Stimulated activated CD8-positive, alpha-beta memory T cell treated with anti-CD3 and anti-CD28 coated beads, Interleukin-7, amount 100 ng/mL, for 1 hour (primary cell): Measurements from ENCODE around the gene TMPRSS5.
"Not testable (repeated sequence)": the region's sequence is repeated elsewhere in the genome, so short reads cannot be mapped to it uniquely, and the experiment has no call there.

Experiments used
- DNase-seq, 2 donors: peaks; one replicate each; pipeline ENCODE4 v3.0.0-alpha.2; 2020; ENCODE audit warnings: low read depth in 2 of 2

TMPRSS5 gene

DNA sequence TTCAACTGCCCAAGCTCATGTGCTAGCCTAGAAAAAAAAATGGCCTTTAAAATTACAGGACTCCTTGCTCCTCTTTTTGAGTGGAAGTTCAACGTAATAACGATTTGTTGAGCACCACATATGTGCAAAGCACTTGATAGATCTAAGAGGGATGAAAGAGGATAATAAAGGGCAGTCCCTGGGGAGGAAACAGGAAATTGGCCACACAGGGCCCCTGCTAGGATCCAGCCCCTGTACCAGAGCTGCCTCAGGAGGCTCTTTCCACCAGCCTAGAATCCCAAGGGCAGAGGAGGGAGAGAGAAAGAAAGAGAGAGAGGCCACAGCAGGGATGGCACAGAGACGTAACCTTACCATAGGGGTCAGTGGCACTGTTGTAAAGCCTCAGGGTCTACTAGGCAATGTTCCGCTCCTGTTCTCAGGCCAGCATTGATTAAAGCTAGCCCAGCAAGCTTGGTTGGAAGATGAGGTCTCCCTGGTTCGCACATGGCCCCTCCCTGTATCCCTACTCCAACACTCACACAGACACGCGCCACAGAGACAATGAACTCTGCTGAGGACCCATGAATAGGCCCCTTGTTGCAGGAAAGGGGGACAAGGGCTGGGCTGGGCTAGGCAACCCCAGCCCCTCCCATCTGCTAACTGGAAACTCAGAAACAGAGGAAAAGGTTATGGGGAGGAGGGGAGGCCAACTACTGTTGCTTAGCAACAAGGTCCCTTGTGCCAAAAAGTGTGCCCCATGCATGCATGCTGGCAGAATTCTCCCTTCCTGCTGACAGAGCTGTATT, at the start of gene TMPRSS5:
TMPRSS5 (minus strand) TSS at position 438 of the 785 bp plus-strand sequence; CDS start at position 354, 84 bp downstream.
- DNase-seq, result no peak

DNA sequence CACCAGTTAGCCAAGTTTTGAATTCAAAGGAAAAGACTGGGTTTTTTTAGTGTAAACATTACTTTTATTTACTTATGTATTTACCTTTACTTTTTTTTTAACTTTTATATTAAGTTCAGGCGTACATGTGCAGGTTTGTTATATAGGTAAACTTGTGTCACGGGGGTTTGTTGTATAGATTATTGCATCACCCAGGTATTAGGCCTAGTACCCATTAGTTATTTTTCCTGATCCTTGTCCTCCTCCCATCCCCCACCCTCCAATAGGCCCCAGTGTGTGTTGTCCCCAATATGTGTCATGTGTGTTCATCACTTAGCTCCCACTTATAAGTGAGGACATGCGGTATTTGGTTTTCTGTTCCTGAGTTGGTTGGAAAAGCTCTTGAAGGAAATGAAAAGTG, 46.8 kb upstream of the TMPRSS5 start:
- DNase-seq, result no peak

GRCh38 chr11:113736323-113736722, 30.2 kb upstream of the TMPRSS5 start:
- no peak for DNase-seq

DNA sequence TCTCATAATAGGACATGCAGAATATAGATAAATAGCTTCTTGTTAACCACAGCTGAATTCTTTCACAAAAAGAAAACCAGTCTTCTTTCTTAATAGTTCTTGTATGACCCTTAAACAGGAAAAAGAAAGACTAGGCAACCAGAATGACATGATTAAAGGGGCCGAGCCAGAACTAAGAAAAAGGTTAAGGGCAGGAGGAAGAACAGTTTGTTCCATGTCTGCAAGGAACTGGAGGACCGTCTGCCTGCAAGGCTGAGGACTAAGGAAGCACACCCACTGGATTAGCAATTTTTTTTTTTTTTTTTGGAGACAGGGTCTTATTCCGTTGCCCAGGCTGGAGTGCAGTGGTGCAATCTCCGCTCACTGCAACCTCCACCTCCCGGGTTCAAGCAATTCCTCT, 26.0 kb upstream of the TMPRSS5 start:
- no peak for DNase-seq

- DNase-seq, result no peak
Measured at GRCh38 chr11:113730887-113731726, 25.0 kb upstream of the TMPRSS5 start.

GRCh38 chr11:113729456-113729855, 23.3 kb upstream of the TMPRSS5 start:
- DNase-seq, result no peak

DNA sequence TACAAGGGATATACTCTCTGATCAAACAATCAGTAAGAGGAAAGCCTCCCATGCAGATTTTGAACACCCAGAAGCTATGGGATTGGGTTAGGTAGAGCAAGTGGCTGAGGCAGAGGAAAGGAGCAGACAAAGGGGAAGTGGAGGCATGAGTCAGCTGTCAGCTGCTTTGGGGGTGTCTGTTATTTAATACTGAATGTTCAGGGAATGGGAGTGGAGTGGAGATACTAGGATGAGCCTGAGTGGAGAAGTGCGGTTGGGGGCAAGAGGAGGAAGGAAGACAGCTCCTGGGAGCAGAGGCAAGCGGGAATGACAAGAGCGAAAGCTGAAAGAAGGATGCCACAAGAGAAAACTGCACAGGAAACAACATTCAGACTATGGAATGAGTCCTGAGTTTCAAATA, 22.7 kb upstream of the TMPRSS5 start:
- no peak for DNase-seq

DNA sequence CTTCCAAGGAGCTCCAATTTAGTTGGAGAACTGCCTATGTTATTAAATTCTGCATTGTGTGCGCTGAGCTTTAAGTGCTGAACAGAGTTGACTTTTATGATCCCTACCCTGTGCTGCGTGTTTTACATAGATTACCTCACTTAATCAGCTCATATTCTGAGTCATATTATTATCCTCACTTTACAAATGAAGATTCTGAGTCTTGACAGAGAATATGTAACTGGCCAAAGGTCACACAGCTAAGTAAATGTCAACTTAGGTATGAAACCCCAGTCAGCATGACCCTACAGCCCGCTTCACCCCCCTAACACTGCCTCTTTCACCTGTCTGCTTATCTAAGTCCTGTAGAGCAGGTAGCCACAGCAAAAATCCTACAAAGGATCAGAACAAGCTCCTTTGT, 19.8 kb upstream of the TMPRSS5 start:
- DNase-seq, result no peak

- no peak for DNase-seq
Measured at GRCh38 chr11:113725407-113725806, 19.3 kb upstream of the TMPRSS5 start.

DNA sequence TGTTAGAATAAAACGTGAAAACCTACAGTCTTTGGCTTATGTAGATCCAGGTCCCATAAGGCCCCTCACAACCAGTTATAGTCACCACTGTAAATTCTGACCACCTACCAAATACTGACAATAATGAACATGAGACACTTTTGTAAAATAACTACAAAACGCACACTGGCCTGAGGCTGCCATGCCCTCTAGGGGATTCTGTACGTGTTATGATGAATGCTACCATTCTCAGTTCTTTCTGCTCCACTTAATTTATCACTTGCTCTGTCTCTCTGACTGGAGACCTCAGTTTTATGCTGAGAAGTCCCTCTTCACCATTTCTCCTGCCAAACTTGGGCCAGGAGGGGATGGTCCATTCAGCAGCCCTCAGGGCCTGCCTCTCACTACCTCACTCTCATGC, 18.7 kb upstream of the TMPRSS5 start:
- no peak for DNase-seq

DNA sequence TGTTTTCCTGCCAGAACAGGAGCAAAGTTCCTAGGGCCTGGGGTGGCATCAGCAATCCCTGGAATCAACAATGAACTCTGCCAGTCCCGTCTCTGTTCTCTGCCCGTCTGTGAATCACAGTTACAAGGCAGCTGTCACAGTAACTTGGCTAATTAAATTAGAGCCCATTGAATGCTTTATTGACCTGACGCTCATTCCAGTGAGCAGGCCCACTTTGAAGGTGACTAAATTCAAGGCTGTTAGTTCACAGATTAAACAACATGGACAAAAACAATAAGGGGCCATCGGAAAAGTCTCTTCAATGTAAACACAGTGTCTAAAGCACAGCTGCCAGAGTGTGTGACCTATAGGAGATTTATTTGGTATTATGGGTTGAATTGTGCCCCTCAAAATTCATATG, 17.7 kb upstream of the TMPRSS5 start:
- no peak for DNase-seq

DNA sequence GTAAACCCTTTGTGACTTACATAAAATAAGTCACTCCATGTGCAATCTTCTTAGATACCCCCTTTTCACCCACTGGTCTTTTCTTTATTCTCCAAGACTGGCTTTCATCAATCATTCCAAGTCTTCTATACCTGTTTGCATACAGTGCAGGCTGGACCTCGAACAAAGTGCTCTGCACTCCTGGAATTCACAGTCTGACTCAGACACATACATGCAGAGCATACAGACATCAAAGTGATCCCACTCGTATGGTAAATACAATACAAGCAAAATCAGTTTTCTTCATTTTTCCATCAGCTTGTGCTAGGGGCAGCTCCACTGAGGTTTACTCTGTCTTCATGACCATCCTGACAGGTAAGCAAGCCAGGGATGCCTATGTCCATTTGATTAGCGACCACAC, 16.8 kb upstream of the TMPRSS5 start:
- DNase-seq, result no peak

- DNase-seq, result no peak
Measured at GRCh38 chr11:113722221-113722620, 16.1 kb upstream of the TMPRSS5 start.

- no peak for DNase-seq
Measured at GRCh38 chr11:113721462-113722066, 15.5 kb upstream of the TMPRSS5 start.

- not testable (repeated sequence) for DNase-seq
Measured at GRCh38 chr11:113720478-113720877, 14.4 kb upstream of the TMPRSS5 start.

DNA sequence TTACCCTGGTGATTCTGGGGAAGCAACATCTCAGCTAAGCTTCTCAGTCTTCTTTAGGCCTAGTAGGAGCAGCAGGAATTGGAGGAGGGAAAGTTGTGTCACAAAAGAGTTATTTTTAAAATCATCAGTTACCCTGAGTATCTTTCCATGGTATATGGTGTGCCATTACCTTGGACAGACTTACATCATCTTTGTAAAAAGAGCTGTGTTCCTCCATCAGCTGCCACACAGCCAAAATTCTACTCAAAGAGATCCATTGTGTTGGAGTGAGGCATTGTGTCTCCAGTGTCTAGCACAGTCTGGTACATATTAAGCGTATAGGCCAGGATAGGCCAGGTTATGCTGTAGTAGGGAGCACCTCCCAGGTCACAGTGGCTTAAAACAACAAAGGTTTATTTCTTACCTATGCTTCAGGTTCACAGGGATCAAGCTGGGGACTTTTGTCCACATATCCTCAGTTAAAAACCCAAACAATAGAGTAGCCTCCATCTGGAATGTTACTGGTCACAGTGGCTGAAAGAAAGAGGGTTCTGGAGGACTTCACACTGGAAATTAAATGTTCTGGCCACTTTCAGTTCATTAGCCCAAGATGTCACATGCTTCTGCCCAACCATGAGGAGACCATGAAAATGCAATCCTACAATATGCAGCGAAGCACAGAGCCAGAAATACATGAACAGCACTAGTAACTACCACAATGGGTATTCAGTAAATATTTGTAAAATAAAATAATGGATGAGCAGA, 9.9 kb upstream of the TMPRSS5 start:
- no peak for DNase-seq

DNA sequence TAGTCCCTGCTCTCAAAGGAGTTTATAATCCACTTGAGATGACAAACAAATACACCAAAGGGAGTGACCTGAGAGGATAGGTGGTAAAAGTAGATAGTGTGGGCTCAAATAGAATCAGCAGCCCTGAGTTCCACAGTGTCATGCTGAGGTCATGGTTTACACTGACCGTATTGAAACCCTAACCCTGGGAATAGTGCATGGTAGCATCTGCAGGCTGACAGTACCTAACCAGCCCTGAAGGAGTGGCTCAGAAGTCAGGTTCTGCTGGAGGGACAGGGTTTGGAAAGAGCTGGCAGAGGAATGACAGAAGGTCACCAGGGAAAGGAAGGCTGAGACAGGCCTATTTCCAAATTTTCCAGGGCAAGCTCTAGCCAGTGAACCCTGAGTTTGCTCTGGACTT, 9.2 kb upstream of the TMPRSS5 start:
- DNase-seq, result no peak

- DNase-seq, result no peak
Measured at GRCh38 chr11:113710989-113711388, 4.9 kb upstream of the TMPRSS5 start.

- DNase-seq, result not testable (repeated sequence)
Measured at GRCh38 chr11:113703551-113703950, 2.6 kb downstream of the TMPRSS5 start.

DNA sequence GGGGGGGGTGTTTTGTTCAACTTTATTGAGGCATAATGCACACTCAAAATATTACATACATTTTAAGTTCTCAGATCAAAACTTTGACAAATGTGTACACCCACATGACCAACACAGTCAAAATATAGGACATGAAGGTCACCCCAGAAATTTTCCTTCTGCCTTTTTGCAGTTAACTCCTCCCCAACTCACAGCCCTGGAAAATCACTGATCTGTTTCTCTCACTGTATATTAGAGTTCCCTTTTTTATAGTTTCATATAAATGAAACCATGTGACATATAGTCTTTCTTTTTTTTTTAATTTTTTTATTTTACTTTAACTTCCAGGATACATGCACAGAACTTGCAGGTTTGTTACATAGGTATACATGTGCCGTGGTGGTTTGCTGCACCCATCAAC, 4.6 kb downstream of the TMPRSS5 start:
- DNase-seq, result no peak

DNA sequence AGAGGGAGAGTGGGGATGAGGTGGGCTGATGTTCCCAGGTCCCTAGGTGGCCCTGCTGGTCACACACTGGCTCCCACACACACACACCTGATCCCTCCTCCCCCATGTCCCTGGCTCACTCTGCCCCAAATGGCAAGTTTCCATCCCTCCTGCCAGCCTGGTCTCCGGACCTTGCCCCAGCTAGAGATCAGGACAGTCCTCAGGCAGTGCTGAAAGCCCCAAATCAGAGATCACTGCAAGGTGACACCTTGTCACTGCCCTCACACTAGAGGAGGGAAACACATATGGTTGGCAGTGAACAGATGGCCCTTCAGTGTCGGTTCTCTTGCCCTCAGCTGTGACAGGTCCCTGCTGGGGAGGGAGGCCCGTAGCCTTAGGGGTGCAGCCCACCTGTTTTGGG, 7.6 kb downstream of the TMPRSS5 start:
- no peak for DNase-seq
